Esophagus muscularis mucosa (tissue), 3 donors: ENCODE measurements around the gene TEX101.

Experiments
- CTCF ChIP-seq, 3 experiments: fragments of 200-600 bp in 2 of 3; fragments of 450-650 bp in 1 of 3; sonication (generic) in 2 of 3; IDR thresholded peaks; one replicate each; pipeline ENCODE4 v1.5.1; 2017 to 2019; ENCODE audit warnings: antibody characterized with exemption in 3 of 3, mild to moderate bottlenecking in 2 of 3, moderate library complexity in 1 of 3
- EP300 ChIP-seq: sonication (generic); formaldehyde crosslinking; IDR thresholded peaks from one replicate; pipeline ENCODE4 v1.6.1; 2017; ENCODE audit warnings: antibody characterized with exemption

GRCh38 chr19:43467730-43468129 lies 53.0 kb downstream of the TEX101 start:
- TF ChIP-seq CTCF (IDR thresholded peaks at IDR 0.05) (no peak), EP300 (no peak)
